Gastroesophageal sphincter (tissue), 4 donors: ENCODE results near the gene KRTAP10-3. TPM values are rescaled to one million over a fixed set of nuclear protein-coding genes. Genes with fewer than 3 reads are reported as not detected.

Source experiments
- ATAC-seq: fragments of 150-250 bp; one replicate; pipeline ENCODE4 v1.9.1; 2016; ENCODE audit warnings: mild to moderate bottlenecking, moderate library complexity
- H3K27ac ChIP-seq, 4 donors: fragments of 200-600 bp; sonication (generic) in 3 of 4; 1 replicate in 3 of 4; 2 replicates in 1 of 4; pipeline ENCODE4 v1.5.1; 2016 to 2019
- H3K27me3 ChIP-seq: fragments of 200-600 bp; sonication (generic); one replicate; pipeline ENCODE4 v1.5.1; 2019
- H3K36me3 ChIP-seq, 2 donors: fragments of 200-600 bp; sonication (generic); one replicate each; pipeline ENCODE4 v1.5.1; 2019; ENCODE audit warnings: control low read depth in 1 of 2
- H3K4me1 ChIP-seq, 3 donors: fragments of 200-600 bp; sonication (generic); 1 replicate in 2 of 3; 2 replicates in 1 of 3; pipeline ENCODE4 v1.5.1; 2016 to 2019; ENCODE audit warnings: control low read depth in 2 of 3
- H3K4me3 ChIP-seq, 2 donors: fragments of 200-600 bp; sonication (generic); one replicate each; pipeline ENCODE4 v1.5.1; 2019; ENCODE audit warnings: mild to moderate bottlenecking in 1 of 2, moderate library complexity in 1 of 2
- H3K9me3 ChIP-seq, 3 donors: fragments of 200-600 bp; sonication (generic); one replicate each; pipeline ENCODE4 v1.5.1; 2017 to 2019; ENCODE audit warnings: control low read depth in 2 of 3
- CTCF ChIP-seq, 4 experiments: fragments of 200-600 bp in 2 of 4; fragments of 450-650 bp in 2 of 4; sonication (generic) in 1 of 4; IDR thresholded peaks; one replicate each; pipeline ENCODE4 v1.5.1; 2017 to 2019; ENCODE audit warnings: antibody characterized with exemption in 4 of 4, mild to moderate bottlenecking in 2 of 4, moderate library complexity in 2 of 4
- EP300 ChIP-seq: sonication (generic); formaldehyde crosslinking; IDR thresholded peaks from one replicate; pipeline ENCODE4 v1.6.1; 2017; ENCODE audit warnings: antibody characterized with exemption, mild to moderate bottlenecking
- POLR2A ChIP-seq, 2 donors: fragments of 450-650 bp; IDR thresholded peaks; one replicate each; pipeline ENCODE4 v1.6.1; 2017; ENCODE audit warnings: antibody characterized with exemption in 2 of 2, mild to moderate bottlenecking in 2 of 2, moderate library complexity in 1 of 2
- POLR2AphosphoS5 ChIP-seq: sonication (generic); formaldehyde crosslinking; IDR thresholded peaks from one replicate; pipeline ENCODE4 v1.6.1; 2017; ENCODE audit warnings: antibody characterized with exemption
- WGBS, 2 donors: methylation state at CpG; one replicate each; pipeline ENCODE4 v1.1.5; 2018; ENCODE audit warnings: low coverage in 1 of 2; 5-methylcytosine and 5-hydroxymethylcytosine counted together
- total RNA-seq, 4 donors: library from RNA; depleted of rRNA; stranded (reverse); fragments of >200 nt; gene quantifications; one replicate each; pipeline ENCODE4 v1.1.0, GENCODE V29; 2016

KRTAP10-3 gene, protein sequence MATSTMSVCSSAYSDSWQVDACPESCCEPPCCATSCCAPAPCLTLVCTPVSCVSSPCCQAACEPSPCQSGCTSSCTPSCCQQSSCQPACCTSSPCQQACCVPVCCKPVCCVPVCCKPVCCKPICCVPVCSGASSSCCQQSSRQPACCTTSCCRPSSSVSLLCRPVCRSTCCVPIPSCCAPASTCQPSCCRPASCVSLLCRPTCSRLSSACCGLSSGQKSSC
- not detected for total RNA-seq

GRCh38 chr21:44558695-44559094 lies at the start of gene KRTAP10-3:
Gene KRTAP10-3, minus strand, starts transcription at chr21:44558795. Its CDS starts 80 bp downstream, at chr21:44558715.
- H3K27ac ChIP-seq: no peak within 1 kb of the TSS
- no peak within 1 kb of the TSS for H3K4me3 ChIP-seq
- no peaks in the 10 kb centered on the region for H3K4me1 ChIP-seq
- 61% methylated on average over 5 of the region's 5 CpGs; no CpG with 5 or more reads in 1 of the 2 donors for WGBS, 2 donors
- TF ChIP-seq CTCF (IDR thresholded peaks at IDR 0.05) (no peak), POLR2A (IDR thresholded peaks at IDR 0.05) (no peak), POLR2AphosphoS5 (no peak), EP300 (no peak)
- peaks cover 0 to 27% (median 2%) of the 10 kb centered on the region in 3 donors for H3K9me3 ChIP-seq
- peaks cover 46% of the 10 kb centered on the region for H3K27me3 ChIP-seq
- no peak for ATAC-seq
- H3K36me3 ChIP-seq: no peaks in the 10 kb centered on the region

GRCh38 chr21:44606495-44606894 lies 47.9 kb upstream of the KRTAP10-3 start:
- peaks cover 0 to 28% (median 0%) of the 10 kb centered on the region in 3 donors for H3K9me3 ChIP-seq
- no peak for ATAC-seq
- H3K4me3 ChIP-seq: no peak overlapping the region
- H3K36me3 ChIP-seq: no peaks in the 10 kb centered on the region
- H3K27me3 ChIP-seq: peaks cover 70% of the 10 kb centered on the region
- no peaks in the 10 kb centered on the region for H3K4me1 ChIP-seq
- WGBS, 2 donors: 52 to 73% methylated on average over 4 of the region's 4 CpGs
- TF ChIP-seq POLR2A (IDR thresholded peaks at IDR 0.05) (no peak), EP300 (no peak), POLR2AphosphoS5 (no peak)
- H3K27ac ChIP-seq: no peak overlapping the region

- TF ChIP-seq EP300 (no peak), POLR2A (IDR thresholded peaks at IDR 0.05) (no peak), POLR2AphosphoS5 (no peak), CTCF (IDR thresholded peaks at IDR 0.05) (no peak)
- peaks cover 84% of the 10 kb centered on the region for H3K27me3 ChIP-seq
- no peak overlapping the region for H3K27ac ChIP-seq
- peaks cover 0 to 4% (median 0%) of the 10 kb centered on the region in 3 donors for H3K9me3 ChIP-seq
- no peak overlapping the region for H3K4me3 ChIP-seq
- no peak for ATAC-seq
- 53 to 100% methylated on average over 2 to 3 of the region's 8 CpGs for WGBS, 2 donors
- H3K36me3 ChIP-seq: no peaks in the 10 kb centered on the region
- H3K4me1 ChIP-seq: no peaks in the 10 kb centered on the region
Observed at GRCh38 chr21:44603911-44604310, 45.3 kb upstream of the KRTAP10-3 start.

DNA sequence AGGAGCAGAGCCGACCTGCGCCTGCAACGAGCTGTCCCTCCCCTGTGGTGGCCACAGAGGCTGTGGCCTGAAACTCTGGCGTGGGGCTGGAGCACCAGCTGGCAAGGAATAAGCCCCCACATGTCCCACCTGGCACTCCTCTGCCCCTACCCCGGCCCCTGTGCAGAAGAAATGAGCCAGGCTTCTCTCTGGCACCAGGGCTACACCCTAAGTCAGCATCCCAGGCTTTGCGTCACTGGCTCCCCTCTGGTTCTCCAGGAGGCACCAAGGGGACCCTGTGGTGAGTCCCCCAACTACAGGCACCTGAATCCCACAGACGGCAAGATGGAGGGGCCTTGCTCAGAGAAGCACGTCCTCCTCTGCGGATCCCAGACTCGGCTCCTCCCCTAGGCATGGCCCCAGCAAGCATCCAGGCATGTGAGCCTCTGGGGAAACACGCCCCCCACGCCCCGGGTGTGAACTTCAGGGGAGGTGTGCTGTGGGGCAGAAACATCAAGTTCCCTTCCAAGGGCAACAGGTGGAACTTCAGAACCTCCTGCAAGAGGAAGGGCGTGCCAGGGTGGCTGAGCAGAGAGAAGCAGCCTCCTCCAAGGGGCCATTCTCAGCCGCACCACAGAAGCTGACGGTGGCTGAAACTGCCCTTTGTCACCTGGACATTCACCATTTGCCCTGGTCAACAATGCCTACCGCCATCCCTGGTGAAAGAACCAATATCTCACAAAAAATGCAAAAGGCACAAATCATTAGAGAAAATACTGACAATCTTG lies 44.7 kb upstream of the KRTAP10-3 start:
- Histone ChIP-seq H3K9me3 (peaks cover 0 to 7% (median 0%) of the 10 kb centered on the region in 3 donors), H3K4me1 (no peaks in the 10 kb centered on the region), H3K36me3 (no peaks in the 10 kb centered on the region), H3K27ac (no peak overlapping the region), H3K27me3 (peaks cover 90% of the 10 kb centered on the region), H3K4me3 (no peak overlapping the region)
- no peak for ATAC-seq
- WGBS, 2 donors: 7 to 33% methylated on average over 3 of the region's 17 CpGs
- TF ChIP-seq POLR2A (IDR thresholded peaks at IDR 0.05) (no peak), POLR2AphosphoS5 (no peak), EP300 (no peak), CTCF (IDR thresholded peaks at IDR 0.05) (no peak)

DNA sequence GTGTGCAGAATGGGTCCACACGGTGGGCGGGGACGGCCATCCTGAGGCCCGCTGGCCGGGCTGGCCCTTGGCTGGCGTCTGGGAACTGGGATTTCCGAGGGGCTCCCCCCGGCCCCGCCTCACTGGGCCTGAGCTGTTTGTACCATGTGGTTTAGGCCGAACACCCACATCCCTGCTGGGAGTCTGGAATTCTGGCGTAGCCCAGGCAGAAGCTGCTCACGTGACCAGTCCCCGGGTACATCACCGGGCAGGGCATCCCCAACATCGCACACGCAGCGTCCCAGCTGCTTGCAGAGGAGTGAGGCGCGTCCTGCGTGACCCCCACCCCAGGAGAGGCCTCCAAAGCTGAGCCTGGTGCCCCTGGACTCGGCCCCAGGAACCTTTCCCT lies 43.9 kb upstream of the KRTAP10-3 start:
- H3K36me3 ChIP-seq: no peaks in the 10 kb centered on the region
- peaks cover 0 to 12% (median 0%) of the 10 kb centered on the region in 3 donors for H3K9me3 ChIP-seq
- no peak overlapping the region for H3K4me3 ChIP-seq
- no peak for TF ChIP-seq POLR2AphosphoS5
- no peak for TF ChIP-seq EP300
- no peak for TF ChIP-seq CTCF (IDR thresholded peaks at IDR 0.05)
- TF ChIP-seq POLR2A (IDR thresholded peaks at IDR 0.05): no peak
- no CpG with 5 or more reads among the region's 21 CpGs for WGBS, 2 donors
- H3K27me3 ChIP-seq: peaks cover 89% of the 10 kb centered on the region
- H3K4me1 ChIP-seq: no peaks in the 10 kb centered on the region
- ATAC-seq: no peak
- no peak overlapping the region for H3K27ac ChIP-seq
